Measurements from ENCODE around the gene TST.
A peak's percentile ranks its signal among the peaks of the same experiment; 100 is the strongest.

The TST gene

GRCh38 chr22:37015587-37015878, 3.7 kb downstream of the TST start:
- H3K27me3 ChIP-seq (ENCODE audit: control insufficient read depth in 3 of 3, insufficient read depth in 3 of 3, low read depth in 1 of 3, low read length in 3 of 3) = no peaks in the 10 kb centered on the region
- no peak overlapping the region for H3K4ac ChIP-seq (ENCODE audit: low read length)
- H3K27ac ChIP-seq (replicated peaks; ENCODE audit: low read length) = no peak overlapping the region
- H3K18ac ChIP-seq (ENCODE audit: low read length) = no peak overlapping the region
- peaks cover 0 to 2% of the 10 kb centered on the region in 2 donors for H3K9me3 ChIP-seq (replicated peaks in 1 of 2; ENCODE audit: control insufficient read depth in 2 of 2, insufficient read depth in 1 of 2, low read depth in 1 of 2, low read length in 2 of 2)
- no peak overlapping the region for H2BK12ac ChIP-seq (ENCODE audit: low read length)
- no peak overlapping the region for H3K4me2 ChIP-seq (ENCODE audit: insufficient read depth, low read length, poor library complexity, severe bottlenecking)
- H2BK120ac ChIP-seq (ENCODE audit: low read depth, low read length) = no peak overlapping the region
- peaks cover 12 to 24% of the 10 kb centered on the region in 2 donors for H3K36me3 ChIP-seq (replicated peaks in 1 of 2; ENCODE audit: control insufficient read depth in 2 of 2, insufficient read depth in 2 of 2, low read length in 2 of 2)
- WGBS, 2 donors (ENCODE audit: extremely low coverage in 2 of 2, insufficient read length in 2 of 2, insufficient replicate concordance in 1 of 2) = no CpG with 5 or more reads among the region's 4 CpGs
- no peak overlapping the region for H2BK15ac ChIP-seq (ENCODE audit: low read length)
- H3K79me1 ChIP-seq (ENCODE audit: low read depth, low read length) = peaks cover 6% of the 10 kb centered on the region
- no peak overlapping the region for H3K23ac ChIP-seq (ENCODE audit: low read depth, low read length, poor library complexity)
- no peak for DNase-seq (ENCODE audit: low spot score)
- no peak overlapping the region for H3K14ac ChIP-seq (ENCODE audit: low read length)
- H2AFZ ChIP-seq (ENCODE audit: low read length) = no peak overlapping the region
- H3K4me3 ChIP-seq (ENCODE audit: low read length in 2 of 2) = no peak overlapping the region
- peaks cover 0 to 11% of the 10 kb centered on the region in 2 donors for H3K4me1 ChIP-seq (ENCODE audit: control insufficient read depth in 2 of 2, insufficient read depth in 1 of 2, low read depth in 1 of 2, low read length in 2 of 2)
- peak overlapping the region; percentile 60 for H3K9ac ChIP-seq (ENCODE audit: low read depth, low read length, poor library complexity)
- H4K91ac ChIP-seq (ENCODE audit: low read depth, low read length, poor library complexity) = no peak overlapping the region
- no peak overlapping the region for H2BK5ac ChIP-seq (ENCODE audit: low read length)
- no peak overlapping the region for H4K8ac ChIP-seq (ENCODE audit: low read depth, low read length)
- H2AK5ac ChIP-seq (ENCODE audit: low read depth, low read length) = no peak overlapping the region

GRCh38 chr22:37014835-37015586, 4.2 kb downstream of the TST start:
- H4K91ac ChIP-seq (ENCODE audit: low read depth, low read length, poor library complexity) = no peak overlapping the region
- H3K9me3 ChIP-seq (replicated peaks in 1 of 2; ENCODE audit: control insufficient read depth in 2 of 2, insufficient read depth in 1 of 2, low read depth in 1 of 2, low read length in 2 of 2) = peaks cover 0 to 2% of the 10 kb centered on the region in 2 donors
- no peak overlapping the region for H2AFZ ChIP-seq (ENCODE audit: low read length)
- H3K4me2 ChIP-seq (ENCODE audit: insufficient read depth, low read length, poor library complexity, severe bottlenecking) = no peak overlapping the region
- no peak overlapping the region for H2BK12ac ChIP-seq (ENCODE audit: low read length)
- no peak overlapping the region for H2BK5ac ChIP-seq (ENCODE audit: low read length)
- no peaks in the 10 kb centered on the region for H3K27me3 ChIP-seq (ENCODE audit: control insufficient read depth in 3 of 3, insufficient read depth in 3 of 3, low read depth in 1 of 3, low read length in 3 of 3)
- peaks cover 6% of the 10 kb centered on the region for H3K79me1 ChIP-seq (ENCODE audit: low read depth, low read length)
- no peak overlapping the region for H3K23ac ChIP-seq (ENCODE audit: low read depth, low read length, poor library complexity)
- no peak overlapping the region for H2AK5ac ChIP-seq (ENCODE audit: low read depth, low read length)
- WGBS, 2 donors (ENCODE audit: extremely low coverage in 2 of 2, insufficient read length in 2 of 2, insufficient replicate concordance in 1 of 2) = no CpG with 5 or more reads among the region's 12 CpGs
- no peak overlapping the region for H3K4me3 ChIP-seq (ENCODE audit: low read length in 2 of 2)
- no peak overlapping the region for H4K8ac ChIP-seq (ENCODE audit: low read depth, low read length)
- H3K36me3 ChIP-seq (replicated peaks in 1 of 2; ENCODE audit: control insufficient read depth in 2 of 2, insufficient read depth in 2 of 2, low read length in 2 of 2) = peaks cover 12 to 24% of the 10 kb centered on the region in 2 donors
- no peak overlapping the region for H2BK120ac ChIP-seq (ENCODE audit: low read depth, low read length)
- no peak overlapping the region for H3K14ac ChIP-seq (ENCODE audit: low read length)
- no peak overlapping the region for H3K4ac ChIP-seq (ENCODE audit: low read length)
- DNase-seq (ENCODE audit: low spot score) = no peak
- no peak overlapping the region for H3K18ac ChIP-seq (ENCODE audit: low read length)
- peaks cover 0 to 10% of the 10 kb centered on the region in 2 donors for H3K4me1 ChIP-seq (ENCODE audit: control insufficient read depth in 2 of 2, insufficient read depth in 1 of 2, low read depth in 1 of 2, low read length in 2 of 2)
- H2BK15ac ChIP-seq (ENCODE audit: low read length) = no peak overlapping the region
- peak overlapping the region; percentile 60 for H3K9ac ChIP-seq (ENCODE audit: low read depth, low read length, poor library complexity)
- H3K27ac ChIP-seq (replicated peaks; ENCODE audit: low read length) = no peak overlapping the region

DNA sequence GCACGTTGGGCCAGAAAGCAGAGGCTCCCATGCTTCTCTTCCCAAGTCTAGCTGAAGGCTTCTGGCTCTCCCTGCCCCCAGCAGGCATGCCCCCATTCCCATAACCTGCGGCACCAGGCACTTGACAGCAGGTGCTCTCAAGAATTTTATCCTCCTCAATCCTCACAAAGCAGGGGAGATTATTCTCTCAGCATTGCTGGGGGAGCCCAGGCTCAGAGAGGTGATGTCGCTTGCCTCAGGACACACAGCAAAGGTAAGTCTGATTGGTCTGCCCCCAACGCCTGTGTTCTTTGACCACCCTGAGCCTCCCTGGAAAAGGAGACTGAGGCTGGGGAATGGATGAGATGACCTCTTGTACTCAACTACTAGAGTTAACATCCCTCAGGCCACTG, 4.8 kb downstream of the TST start:
- no peak overlapping the region for H3K4me2 ChIP-seq (ENCODE audit: insufficient read depth, low read length, poor library complexity, severe bottlenecking)
- no peak overlapping the region for H2BK120ac ChIP-seq (ENCODE audit: low read depth, low read length)
- H2BK15ac ChIP-seq (ENCODE audit: low read length) = no peak overlapping the region
- no peak for DNase-seq (ENCODE audit: low spot score)
- peaks cover 6% of the 10 kb centered on the region for H3K79me1 ChIP-seq (ENCODE audit: low read depth, low read length)
- peaks cover 0 to 10% of the 10 kb centered on the region in 2 donors for H3K4me1 ChIP-seq (ENCODE audit: control insufficient read depth in 2 of 2, insufficient read depth in 1 of 2, low read depth in 1 of 2, low read length in 2 of 2)
- no peak overlapping the region for H3K14ac ChIP-seq (ENCODE audit: low read length)
- no peak overlapping the region for H4K8ac ChIP-seq (ENCODE audit: low read depth, low read length)
- H3K23ac ChIP-seq (ENCODE audit: low read depth, low read length, poor library complexity) = no peak overlapping the region
- no peak overlapping the region for H3K27ac ChIP-seq (replicated peaks; ENCODE audit: low read length)
- H3K4ac ChIP-seq (ENCODE audit: low read length) = no peak overlapping the region
- H3K4me3 ChIP-seq (ENCODE audit: low read length in 2 of 2) = no peak overlapping the region
- no peaks in the 10 kb centered on the region for H3K27me3 ChIP-seq (ENCODE audit: control insufficient read depth in 3 of 3, insufficient read depth in 3 of 3, low read depth in 1 of 3, low read length in 3 of 3)
- no peak overlapping the region for H2BK12ac ChIP-seq (ENCODE audit: low read length)
- no peak overlapping the region for H3K18ac ChIP-seq (ENCODE audit: low read length)
- no peak overlapping the region for H2AFZ ChIP-seq (ENCODE audit: low read length)
- peaks cover 12 to 24% of the 10 kb centered on the region in 2 donors for H3K36me3 ChIP-seq (replicated peaks in 1 of 2; ENCODE audit: control insufficient read depth in 2 of 2, insufficient read depth in 2 of 2, low read length in 2 of 2)
- WGBS, 2 donors (ENCODE audit: extremely low coverage in 2 of 2, insufficient read length in 2 of 2, insufficient replicate concordance in 1 of 2) = no CpG with 5 or more reads among the region's 4 CpGs
- H2AK5ac ChIP-seq (ENCODE audit: low read depth, low read length) = no peak overlapping the region
- no peak overlapping the region for H4K91ac ChIP-seq (ENCODE audit: low read depth, low read length, poor library complexity)
- no peak overlapping the region for H3K9ac ChIP-seq (ENCODE audit: low read depth, low read length, poor library complexity)
- H2BK5ac ChIP-seq (ENCODE audit: low read length) = no peak overlapping the region
- peaks cover 0 to 2% of the 10 kb centered on the region in 2 donors for H3K9me3 ChIP-seq (replicated peaks in 1 of 2; ENCODE audit: control insufficient read depth in 2 of 2, insufficient read depth in 1 of 2, low read depth in 1 of 2, low read length in 2 of 2)

- H3K27ac ChIP-seq (replicated peaks; ENCODE audit: low read length) = no peak overlapping the region
- H3K23ac ChIP-seq (ENCODE audit: low read depth, low read length, poor library complexity) = no peak overlapping the region
- H2AFZ ChIP-seq (ENCODE audit: low read length) = no peak overlapping the region
- H3K14ac ChIP-seq (ENCODE audit: low read length) = no peak overlapping the region
- peaks cover 0 to 2% of the 10 kb centered on the region in 2 donors for H3K9me3 ChIP-seq (replicated peaks in 1 of 2; ENCODE audit: control insufficient read depth in 2 of 2, insufficient read depth in 1 of 2, low read depth in 1 of 2, low read length in 2 of 2)
- H3K4me1 ChIP-seq (ENCODE audit: control insufficient read depth in 2 of 2, insufficient read depth in 1 of 2, low read depth in 1 of 2, low read length in 2 of 2) = peaks cover 3 to 4% of the 10 kb centered on the region in 2 donors
- H3K4me3 ChIP-seq (ENCODE audit: low read length in 2 of 2) = no peak overlapping the region
- no peak for DNase-seq (ENCODE audit: low spot score)
- peaks cover 12 to 21% of the 10 kb centered on the region in 2 donors for H3K36me3 ChIP-seq (replicated peaks in 1 of 2; ENCODE audit: control insufficient read depth in 2 of 2, insufficient read depth in 2 of 2, low read length in 2 of 2)
- H3K9ac ChIP-seq (ENCODE audit: low read depth, low read length, poor library complexity) = no peak overlapping the region
- no peak overlapping the region for H2AK5ac ChIP-seq (ENCODE audit: low read depth, low read length)
- no peak overlapping the region for H3K4ac ChIP-seq (ENCODE audit: low read length)
- no peak overlapping the region for H2BK120ac ChIP-seq (ENCODE audit: low read depth, low read length)
- H2BK15ac ChIP-seq (ENCODE audit: low read length) = no peak overlapping the region
- peaks cover 2% of the 10 kb centered on the region for H3K79me1 ChIP-seq (ENCODE audit: low read depth, low read length)
- H4K8ac ChIP-seq (ENCODE audit: low read depth, low read length) = no peak overlapping the region
- no peaks in the 10 kb centered on the region for H3K27me3 ChIP-seq (ENCODE audit: control insufficient read depth in 3 of 3, insufficient read depth in 3 of 3, low read depth in 1 of 3, low read length in 3 of 3)
- H3K18ac ChIP-seq (ENCODE audit: low read length) = no peak overlapping the region
- H4K91ac ChIP-seq (ENCODE audit: low read depth, low read length, poor library complexity) = no peak overlapping the region
- no peak overlapping the region for H3K4me2 ChIP-seq (ENCODE audit: insufficient read depth, low read length, poor library complexity, severe bottlenecking)
- WGBS, 2 donors (ENCODE audit: extremely low coverage in 2 of 2, insufficient read length in 2 of 2, insufficient replicate concordance in 1 of 2) = no CpG with 5 or more reads among the region's 10 CpGs
- H2BK5ac ChIP-seq (ENCODE audit: low read length) = no peak overlapping the region
- no peak overlapping the region for H2BK12ac ChIP-seq (ENCODE audit: low read length)
These were observed 6.3 kb downstream of the TST start for GRCh38 chr22:37012956-37013355.

All from neuronal stem cell (in vitro differentiated cells).